HG02763 (cell line): Measurements from ENCODE around the gene PCDH9.
A peak's percentile ranks its signal among the peaks of the same experiment; 100 is the strongest.

ENCODE experiments used
- ATAC-seq: cut with Tn5 transposase; IDR thresholded peaks from one replicate; pipeline ENCODE4 v1.9.1; 2021; ENCODE audit warnings: mild to moderate bottlenecking, moderate library complexity; ENCODE audit not compliant: unreplicated experiment

PCDH9 gene

GRCh38 chr13:67048821-67049150 is 181.3 kb downstream of the PCDH9 start:
- ATAC-seq = no peak

DNA sequence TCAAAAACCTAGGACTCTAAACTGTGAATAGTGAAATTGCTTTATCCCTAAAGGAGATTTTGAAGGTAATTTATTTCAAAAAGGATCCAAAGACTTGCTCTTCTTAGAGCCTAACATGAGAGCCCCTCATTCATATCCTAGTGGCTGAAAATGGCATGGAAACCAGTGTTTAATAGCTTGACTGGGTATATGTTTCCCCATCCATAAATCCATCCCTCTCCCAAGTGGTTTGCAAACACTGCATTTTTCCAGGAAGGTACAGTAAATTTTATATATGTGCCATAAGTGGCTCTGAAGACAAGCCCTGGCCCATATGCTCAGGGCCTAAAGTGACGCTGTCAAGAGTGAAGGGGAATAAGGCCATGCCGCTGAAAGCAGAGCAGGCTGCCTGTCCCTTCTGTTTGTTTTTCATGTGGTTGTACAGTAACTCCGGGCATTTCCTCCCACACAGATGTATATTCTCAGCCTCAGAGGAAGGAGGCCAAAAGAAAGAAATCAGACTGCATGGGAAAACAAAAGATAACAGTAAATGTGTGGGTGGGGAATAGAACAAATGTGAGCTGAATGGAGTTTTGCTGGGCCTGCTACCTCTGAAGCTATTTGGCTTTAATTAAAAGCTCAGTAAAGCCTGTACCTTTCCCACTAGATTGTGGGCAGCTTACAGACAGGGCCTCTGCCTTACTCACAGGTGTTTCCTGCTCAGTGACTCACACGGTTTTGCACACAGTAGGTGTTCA is 181.9 kb downstream of the PCDH9 start:
- peak; percentile 89 for ATAC-seq

GRCh38 chr13:67045357-67045756 is 184.8 kb downstream of the PCDH9 start:
- ATAC-seq = no peak

DNA sequence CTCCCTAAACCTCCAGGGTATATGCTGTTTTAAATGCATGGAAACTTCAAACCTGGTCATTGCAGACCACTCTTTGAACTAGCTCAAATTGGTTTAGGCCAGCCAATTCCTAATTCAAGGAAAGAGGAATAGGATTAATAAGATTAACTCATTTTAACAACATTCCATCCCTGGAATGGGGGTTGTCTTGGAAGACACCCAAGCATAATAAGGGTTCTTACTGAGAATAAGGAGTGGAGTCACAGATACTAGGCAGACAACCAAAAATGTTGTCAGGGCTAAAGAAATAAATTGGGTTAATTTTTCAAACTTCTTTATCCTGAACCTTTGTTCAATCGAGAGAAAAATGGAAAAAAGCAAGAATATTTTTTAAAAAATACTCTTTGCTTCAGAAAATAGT is 186.2 kb downstream of the PCDH9 start:
- no peak for ATAC-seq

GRCh38 chr13:67042556-67042955 is 187.6 kb downstream of the PCDH9 start:
- no peak for ATAC-seq

GRCh38 chr13:67036699-67037457 is 193.3 kb downstream of the PCDH9 start:
- no peak for ATAC-seq

GRCh38 chr13:67033170-67033569 is 197.0 kb downstream of the PCDH9 start:
- ATAC-seq = no peak

DNA sequence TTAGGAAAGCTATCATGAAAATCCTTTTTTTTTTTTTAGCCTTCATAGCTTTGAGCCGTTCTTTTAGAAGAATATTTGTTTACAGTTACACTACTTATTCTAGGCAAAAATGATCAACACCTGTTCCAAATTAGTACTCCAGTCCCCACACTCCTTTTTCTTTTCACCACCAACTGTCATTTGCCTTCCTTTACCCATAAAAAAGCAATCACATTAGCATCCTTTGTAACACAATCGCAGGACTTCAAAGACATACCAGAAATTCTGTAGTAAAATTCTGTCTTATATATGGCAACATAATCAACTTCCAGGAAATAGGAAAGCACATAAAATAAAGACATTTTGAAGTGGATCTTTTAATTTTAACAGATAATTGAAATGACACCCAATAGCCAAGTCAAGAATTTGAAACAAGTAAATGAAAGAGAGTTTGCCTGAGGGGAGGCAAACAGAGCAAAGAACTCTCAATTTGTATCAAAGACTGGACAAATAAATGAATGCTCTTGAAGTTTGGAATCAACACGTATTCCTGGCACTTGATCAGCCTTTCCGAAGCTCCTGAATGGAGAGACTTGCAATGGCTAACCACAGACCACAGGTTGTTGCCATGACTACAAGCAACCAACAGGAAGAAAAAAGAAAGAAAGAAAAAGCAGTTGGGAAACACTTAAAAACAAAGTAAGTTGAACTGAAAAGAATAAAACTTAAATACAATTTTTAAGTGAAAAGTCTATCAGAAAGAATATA is 206.8 kb downstream of the PCDH9 start:
- no peak for ATAC-seq

GRCh38 chr13:67018775-67019174 is 211.4 kb downstream of the PCDH9 start:
- no peak for ATAC-seq

GRCh38 chr13:67017276-67017675 is 212.9 kb downstream of the PCDH9 start:
- no peak for ATAC-seq

- ATAC-seq = no peak
Observed at GRCh38 chr13:67015976-67016600, 214.0 kb downstream of the PCDH9 start.

- no peak for ATAC-seq
Observed at GRCh38 chr13:67014399-67014798, 215.7 kb downstream of the PCDH9 start.

DNA sequence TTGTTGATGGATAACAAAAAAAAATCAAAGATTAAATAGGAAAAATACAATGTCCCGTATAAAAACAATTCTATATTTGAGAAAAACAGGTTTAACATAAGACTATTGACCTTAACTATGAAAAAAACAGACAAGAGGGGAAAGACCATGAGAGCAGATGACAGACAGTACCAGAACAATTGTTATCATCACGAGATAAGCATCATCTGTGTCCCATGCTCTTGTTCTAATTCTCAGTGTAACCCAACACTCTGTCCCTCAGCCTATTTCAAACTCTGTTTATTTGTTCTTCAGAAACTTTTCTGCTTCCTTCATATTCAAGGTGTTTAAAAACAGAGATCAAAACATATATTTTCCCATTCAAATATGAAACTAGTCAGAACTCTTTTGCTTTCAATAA is 216.4 kb downstream of the PCDH9 start:
- no peak for ATAC-seq

DNA sequence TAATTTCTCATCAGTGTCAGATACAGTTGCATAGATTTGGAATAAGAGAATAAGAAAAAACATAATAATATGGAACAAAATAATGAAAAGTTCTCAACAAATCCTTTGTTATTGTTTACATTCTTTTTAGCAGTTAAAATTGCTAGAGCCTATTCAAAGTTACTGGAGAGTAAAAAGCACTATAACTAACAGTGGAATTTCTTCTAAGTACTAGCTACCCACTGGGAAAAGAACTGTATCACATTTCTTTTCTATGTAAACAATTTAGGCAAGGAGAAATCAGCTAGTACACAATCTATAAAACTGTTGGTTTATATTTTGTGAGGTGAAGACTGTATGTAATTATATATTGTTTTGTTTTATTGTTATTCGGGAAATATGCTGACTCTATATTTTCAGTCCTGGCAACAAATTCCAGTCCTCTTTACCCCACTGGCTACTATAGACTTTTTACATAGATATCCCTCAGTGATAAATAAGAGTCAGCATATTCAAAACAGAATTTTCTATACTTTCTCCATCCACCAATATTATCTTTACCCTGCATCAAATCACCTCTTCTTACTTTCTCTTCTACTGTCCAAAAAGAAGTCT is 222.0 kb downstream of the PCDH9 start:
- ATAC-seq = no peak

GRCh38 chr13:67004511-67004910 is 225.6 kb downstream of the PCDH9 start:
- no peak for ATAC-seq

DNA sequence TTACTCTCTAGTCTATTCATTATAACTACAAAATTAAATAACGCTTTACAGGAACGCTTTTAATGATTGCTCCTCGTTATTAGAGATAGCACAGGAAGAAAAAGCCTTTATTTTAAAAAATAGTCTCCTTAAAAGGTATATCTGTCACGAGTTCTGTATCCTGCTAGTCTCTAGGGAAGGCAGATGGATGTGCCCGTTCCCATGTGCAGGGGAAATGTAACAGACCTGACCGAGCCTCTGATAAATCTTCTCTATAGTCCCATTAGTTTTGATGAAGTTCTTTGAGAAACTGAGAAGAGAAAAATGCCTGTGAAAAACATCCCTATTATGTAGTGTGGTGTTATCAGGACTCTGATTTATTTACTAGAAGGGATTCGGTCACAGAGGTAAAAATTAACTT is 226.4 kb downstream of the PCDH9 start:
- no peak for ATAC-seq

DNA sequence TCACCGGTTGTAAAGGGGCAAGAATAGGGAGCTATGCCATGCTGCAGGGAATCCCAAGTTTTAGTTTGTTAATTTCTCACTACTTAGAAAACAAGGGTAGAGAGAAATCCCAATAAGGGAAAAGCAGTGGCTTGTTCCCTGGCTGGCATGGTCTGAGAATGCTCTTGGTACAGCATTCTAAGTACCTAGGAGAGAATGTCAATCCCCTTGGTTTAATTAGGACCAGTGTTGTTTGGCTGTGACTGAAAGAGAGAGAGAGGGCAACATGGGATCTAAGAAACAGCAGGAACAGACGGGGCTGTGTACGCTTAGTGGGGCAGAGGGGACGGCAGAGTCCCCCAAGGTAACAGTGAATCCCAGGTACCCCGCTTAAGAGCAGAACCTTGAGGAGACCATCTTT is 228.8 kb downstream of the PCDH9 start:
- ATAC-seq = no peak

- ATAC-seq = no peak
Observed at GRCh38 chr13:66996503-66996902, 233.6 kb downstream of the PCDH9 start.

GRCh38 chr13:66995203-66995611 is 234.9 kb downstream of the PCDH9 start:
- peak; percentile 82 for ATAC-seq

- peak; percentile 45 for ATAC-seq
Observed at GRCh38 chr13:66994517-66995202, 235.5 kb downstream of the PCDH9 start.
